ENCODE measurements around the gene TIMELESS. TPM values are rescaled to one million over a fixed set of nuclear protein-coding genes. Genes with fewer than 3 reads are reported as not detected.

The TIMELESS gene
- total RNA-seq, 1 donor from 2014 or later = 35.0 TPM

DNA sequence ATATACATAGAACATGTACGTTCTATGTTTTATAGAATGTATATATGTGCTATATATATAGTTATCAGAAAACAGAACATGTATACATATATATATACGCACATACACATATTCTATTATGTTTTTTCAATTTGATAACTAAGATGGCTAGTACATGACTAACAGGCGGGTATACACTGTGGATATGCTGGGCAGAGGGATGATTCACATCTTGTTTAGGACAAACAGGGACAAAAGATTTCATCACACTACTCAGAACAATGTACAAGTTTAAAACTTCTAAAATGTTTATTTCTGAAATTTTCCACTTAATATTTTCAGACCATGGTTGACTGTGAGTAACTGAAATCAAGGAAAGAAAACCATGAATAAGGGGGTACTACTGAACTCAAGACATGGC is 17.4 kb downstream of the TIMELESS start:
- Mint-ChIP-seq H3K9me3 (no peaks in the 10 kb centered on the region), H3K4me1 (no peaks in the 10 kb centered on the region), H3K4me3 (no peak overlapping the region), H3K36me3 (ENCODE audit: low read depth) (peaks cover 61% of the 10 kb centered on the region), H3K27me3 (no peaks in the 10 kb centered on the region), H3K27ac (no peak overlapping the region)
- CTCF ChIA-PET = no interaction called here
- no peak for ATAC-seq (ENCODE audit: low read depth)
- POLR2A ChIA-PET = interaction anchor here (0.7 kb wide), 1 partner anchor 15 kb away, joined by 7 read pairs; no protein-coding TSS in a partner anchor
- intact Hi-C loops (cut with micrococcal nuclease) = no loop called here
- TF ChIP-seq, protein P1, sequence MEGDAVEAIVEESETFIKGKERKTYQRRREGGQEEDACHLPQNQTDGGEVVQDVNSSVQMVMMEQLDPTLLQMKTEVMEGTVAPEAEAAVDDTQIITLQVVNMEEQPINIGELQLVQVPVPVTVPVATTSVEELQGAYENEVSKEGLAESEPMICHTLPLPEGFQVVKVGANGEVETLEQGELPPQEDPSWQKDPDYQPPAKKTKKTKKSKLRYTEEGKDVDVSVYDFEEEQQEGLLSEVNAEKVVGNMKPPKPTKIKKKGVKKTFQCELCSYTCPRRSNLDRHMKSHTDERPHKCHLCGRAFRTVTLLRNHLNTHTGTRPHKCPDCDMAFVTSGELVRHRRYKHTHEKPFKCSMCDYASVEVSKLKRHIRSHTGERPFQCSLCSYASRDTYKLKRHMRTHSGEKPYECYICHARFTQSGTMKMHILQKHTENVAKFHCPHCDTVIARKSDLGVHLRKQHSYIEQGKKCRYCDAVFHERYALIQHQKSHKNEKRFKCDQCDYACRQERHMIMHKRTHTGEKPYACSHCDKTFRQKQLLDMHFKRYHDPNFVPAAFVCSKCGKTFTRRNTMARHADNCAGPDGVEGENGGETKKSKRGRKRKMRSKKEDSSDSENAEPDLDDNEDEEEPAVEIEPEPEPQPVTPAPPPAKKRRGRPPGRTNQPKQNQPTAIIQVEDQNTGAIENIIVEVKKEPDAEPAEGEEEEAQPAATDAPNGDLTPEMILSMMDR (IDR thresholded peaks at IDR 0.05) = no peak
- no peak for DNase-seq

DNA sequence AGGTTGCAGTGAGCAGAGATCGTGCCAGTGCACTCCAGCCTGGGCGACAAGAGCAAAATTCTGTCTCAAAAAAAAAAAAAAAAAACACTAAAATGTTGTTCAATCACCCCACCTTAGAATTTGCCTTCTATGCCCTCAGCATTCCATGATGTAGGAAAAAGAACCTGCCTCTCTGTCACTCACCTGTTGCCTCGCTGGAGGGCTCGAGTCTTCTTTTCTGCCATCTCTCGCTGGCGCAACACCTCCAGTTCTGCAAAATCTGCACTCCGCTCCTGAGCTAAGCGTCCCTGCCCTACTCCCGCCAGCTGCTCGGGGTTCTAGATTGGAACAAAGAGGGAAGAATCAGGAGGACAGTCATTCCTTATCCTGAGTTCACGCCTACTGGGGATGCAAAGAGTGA is 17.9 kb downstream of the TIMELESS start:
- POLR2A ChIA-PET = interaction anchor here (0.7 kb wide), 1 partner anchor 15 kb away, joined by 7 read pairs; no protein-coding TSS in a partner anchor
- DNase-seq = no peak
- CTCF ChIA-PET = no interaction called here
- intact Hi-C loops (cut with micrococcal nuclease) = no loop called here
- Mint-ChIP-seq H3K27me3 (no peaks in the 10 kb centered on the region), H3K36me3 (ENCODE audit: low read depth) (peaks cover 61% of the 10 kb centered on the region), H3K4me1 (no peaks in the 10 kb centered on the region), H3K9me3 (no peaks in the 10 kb centered on the region), H3K4me3 (no peak overlapping the region), H3K27ac (no peak overlapping the region)
- ATAC-seq (ENCODE audit: low read depth) = no peak
- TF ChIP-seq, protein P1 (IDR thresholded peaks at IDR 0.05) = no peak

DNA sequence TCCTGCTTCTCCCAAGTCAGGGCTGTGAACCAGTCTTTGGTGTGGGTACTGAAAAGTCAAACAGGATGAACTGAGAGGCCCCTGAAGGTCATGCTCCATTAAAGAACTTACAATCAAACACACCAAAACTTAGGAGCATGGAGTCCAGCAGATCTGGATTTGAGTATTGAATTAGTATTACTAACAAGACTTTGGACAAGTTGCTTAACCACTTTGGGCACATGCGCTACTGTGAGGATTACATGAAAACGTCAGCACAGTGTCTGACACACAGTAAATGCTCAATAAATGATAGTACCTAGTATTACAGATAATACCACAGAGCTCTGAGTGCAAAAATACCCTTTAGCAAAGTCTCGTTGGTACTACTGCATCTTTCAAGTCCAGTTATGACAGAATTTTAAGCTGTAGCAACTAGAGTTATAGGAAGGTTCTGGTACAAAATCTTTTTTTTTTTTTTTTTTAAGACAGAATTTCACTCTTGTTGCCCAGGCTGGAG is 23.2 kb downstream of the TIMELESS start:
- Mint-ChIP-seq H3K36me3 (ENCODE audit: low read depth) (peaks cover 70% of the 10 kb centered on the region), H3K4me1 (no peaks in the 10 kb centered on the region), H3K4me3 (no peak overlapping the region), H3K27ac (no peak overlapping the region), H3K9me3 (no peaks in the 10 kb centered on the region), H3K27me3 (no peaks in the 10 kb centered on the region)
- ATAC-seq (ENCODE audit: low read depth) = no peak
- CTCF ChIA-PET = no interaction called here
- TF ChIP-seq, protein P1 (IDR thresholded peaks at IDR 0.05) = no peak
- DNase-seq = no peak
- intact Hi-C loops (cut with micrococcal nuclease) = no loop called here
- POLR2A ChIA-PET = no interaction called here

DNA sequence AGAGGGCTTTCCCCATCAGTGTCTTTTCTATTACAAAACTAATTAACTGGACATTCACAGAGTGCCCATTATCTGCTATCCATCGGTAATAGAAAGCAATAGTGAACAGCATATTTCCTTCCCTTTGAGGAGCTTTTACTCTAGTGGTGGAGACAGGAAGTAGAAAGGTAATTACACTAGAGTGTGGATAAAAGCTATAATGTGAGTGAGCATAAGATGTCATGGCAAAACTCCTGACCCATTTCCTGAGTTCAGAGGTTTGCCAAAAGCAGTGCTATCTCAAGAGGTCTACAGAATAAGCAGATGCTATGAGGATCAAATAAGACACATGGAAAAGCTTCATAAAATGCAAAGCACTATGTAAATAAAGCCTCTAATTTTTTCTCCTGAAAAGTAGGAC is 24.0 kb downstream of the TIMELESS start:
- intact Hi-C loops (cut with micrococcal nuclease) = no loop called here
- H3K4me1 Mint-ChIP-seq = no peaks in the 10 kb centered on the region
- POLR2A ChIA-PET = interaction anchor here (1.2 kb wide), 1 partner anchor 110 kb away, joined by 4 read pairs; the partner anchor contains the start of gene CNPY2
- TF ChIP-seq, protein P1 (IDR thresholded peaks at IDR 0.05) = no peak
- DNase-seq = no peak
- no peaks in the 10 kb centered on the region for H3K27me3 Mint-ChIP-seq
- no peaks in the 10 kb centered on the region for H3K9me3 Mint-ChIP-seq
- CTCF ChIA-PET = no interaction called here
- H3K36me3 Mint-ChIP-seq (ENCODE audit: low read depth) = peaks cover 71% of the 10 kb centered on the region
- no peak for ATAC-seq (ENCODE audit: low read depth)
- H3K4me3 Mint-ChIP-seq = no peak overlapping the region
- H3K27ac Mint-ChIP-seq = no peak overlapping the region

DNA sequence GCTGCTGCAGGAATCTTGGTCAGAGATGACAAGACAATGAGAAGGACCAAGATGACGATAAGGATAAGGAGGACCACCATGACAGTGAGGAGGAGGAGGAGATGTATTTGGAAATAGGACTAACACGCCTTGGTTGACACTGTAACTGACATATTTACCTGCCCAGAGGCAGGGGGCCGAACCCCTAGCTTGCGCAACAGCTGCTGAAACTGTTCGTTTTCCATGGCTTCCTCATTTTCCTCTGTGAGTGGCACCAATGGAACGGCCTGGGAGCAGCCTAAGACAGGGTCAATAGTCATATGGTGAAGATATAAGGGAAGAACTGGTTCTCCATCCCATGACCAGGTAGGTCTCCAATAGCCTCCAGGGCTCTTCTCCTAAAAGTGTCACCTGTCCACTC is 28.8 kb downstream of the TIMELESS start:
- Mint-ChIP-seq H3K9me3 (no peaks in the 10 kb centered on the region), H3K36me3 (ENCODE audit: low read depth) (peaks cover 75% of the 10 kb centered on the region), H3K27me3 (no peaks in the 10 kb centered on the region), H3K4me3 (no peak overlapping the region), H3K4me1 (no peaks in the 10 kb centered on the region), H3K27ac (no peak overlapping the region)
- intact Hi-C loops (cut with micrococcal nuclease) = no loop called here
- POLR2A ChIA-PET = no interaction called here
- TF ChIP-seq, protein P1 (IDR thresholded peaks at IDR 0.05) = no peak
- CTCF ChIA-PET = no interaction called here
- DNase-seq = no peak
- ATAC-seq (ENCODE audit: low read depth) = no peak

All from activated B cell treated with CpG ODN at 0.5 μM for 24 hours (primary cell).